ENCODE measurements around the gene DNAJC27.

DNA sequence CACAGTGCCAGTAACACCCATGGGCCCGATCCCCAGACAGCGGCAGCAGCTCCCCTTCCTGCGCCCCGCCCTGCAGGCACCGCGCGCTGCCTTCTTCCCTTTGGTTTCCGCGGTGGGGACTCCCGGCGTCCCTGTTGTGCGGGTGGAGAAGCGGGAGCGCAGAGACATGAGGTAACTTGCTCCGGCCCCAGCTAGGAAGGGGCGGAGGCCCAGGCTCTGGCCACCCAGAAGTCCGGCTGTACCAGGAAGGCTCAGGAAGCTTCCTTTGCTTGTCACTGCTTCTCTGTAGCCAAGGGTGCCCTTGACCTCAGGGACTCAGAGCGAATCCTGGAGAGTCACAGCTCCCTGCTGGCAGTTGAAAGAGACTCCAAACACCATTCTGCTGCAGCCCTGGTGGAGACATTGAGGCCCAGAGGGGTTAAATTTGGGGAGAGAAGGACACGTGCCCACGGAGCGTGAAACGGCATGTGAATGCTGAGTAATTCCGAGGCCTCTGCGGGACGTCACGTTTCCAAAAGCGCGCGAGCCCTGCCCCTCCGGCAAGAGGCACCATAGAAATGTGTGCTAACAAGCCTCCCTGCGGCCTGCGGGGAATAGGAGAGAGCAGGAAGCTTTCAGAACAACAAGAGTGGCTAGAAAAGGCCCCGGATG, 45.0 kb downstream of the DNAJC27 start:
- no peak for TF ChIP-seq CTCF (IDR thresholded peaks at IDR 0.05; ENCODE audit: poor library complexity)
- no peak for TF ChIP-seq EZH2 (IDR thresholded peaks at IDR 0.05; ENCODE audit: borderline replicate concordance)
